MCF 10A (cell line): ENCODE results near the gene LRBA. TPM values are rescaled to one million over a fixed set of nuclear protein-coding genes. Genes with fewer than 3 reads are reported as not detected.

Experiments used
- BruUV-seq: library from RNA; stranded (reverse); fragments of 400-500 nt; replicated peaks from 2 replicates; lab custom pipeline; 2021; lab: Mats Ljungman, UMichigan
- CTCF ChIA-PET: fragments of 300-600 bp; sonication (Branson Sonifier 250); formaldehyde crosslinking; extraction: SDS; loops from one replicate; lab custom pipeline; 2021; ENCODE audit warnings: antibody characterized with exemption, inconsistent platforms; lab: Yijun Ruan, JAX
- POLR2A ChIA-PET: fragments of 300-600, 350-650 bp; sonication (Branson Sonifier 250); formaldehyde crosslinking; extraction: SDS; loops from one replicate; lab custom pipeline; 2020; ENCODE audit warnings: antibody characterized with exemption, inconsistent platforms; lab: Yijun Ruan, JAX
- DNase-seq: peaks from one replicate; pipeline ENCODE4 v3.0.0-alpha.2; 2018; ENCODE audit not compliant: unreplicated experiment
- H3K27ac Mint-ChIP-seq: one replicate; pipeline ENCODE4 v1.8.0; 2022; ENCODE audit warnings: mild to moderate bottlenecking, low read depth, mixed read lengths; ENCODE audit not compliant: unreplicated experiment
- H3K27me3 Mint-ChIP-seq: one replicate; pipeline ENCODE4 v1.8.0; 2022; ENCODE audit warnings: mixed read lengths; ENCODE audit not compliant: insufficient read depth, unreplicated experiment
- H3K36me3 Mint-ChIP-seq: one replicate; pipeline ENCODE4 v1.8.0; 2022; ENCODE audit warnings: mild to moderate bottlenecking, moderate library complexity, mixed read lengths; ENCODE audit not compliant: insufficient read depth, unreplicated experiment
- H3K4me1 Mint-ChIP-seq: one replicate; pipeline ENCODE4 v1.8.0; 2022; ENCODE audit warnings: mixed read lengths; ENCODE audit not compliant: insufficient read depth, unreplicated experiment
- H3K4me3 Mint-ChIP-seq: one replicate; pipeline ENCODE4 v1.8.0; 2022; ENCODE audit warnings: mild to moderate bottlenecking, moderate library complexity, mixed read lengths; ENCODE audit not compliant: unreplicated experiment
- H3K9me3 Mint-ChIP-seq: one replicate; pipeline ENCODE4 v1.8.0; 2022; ENCODE audit warnings: mixed read lengths; ENCODE audit not compliant: unreplicated experiment
- intact Hi-C: fragments of 100-400 bp; cut with micrococcal nuclease; formaldehyde crosslinking; loops from 2 replicates; pipeline ENCODE4 v1.14.1; 2022
- total RNA-seq: library from RNA; stranded (reverse); gene quantifications from 2 replicates; pipeline ENCODE4 v1.2.3, GENCODE V29; 2022
- TF ChIP-seq, protein P1 (sequence below): fragments of 200-600 bp; IDR thresholded peaks from one replicate; pipeline ENCODE4 v1.8.0; 2022; ENCODE audit warnings: antibody characterized with exemption, mild to moderate bottlenecking; ENCODE audit not compliant: unreplicated experiment

The LRBA gene
- total RNA-seq, 1 experiment from 2014 or later, result 64.5 TPM

- POLR2A ChIA-PET, result no interaction called here
- no peaks in the 10 kb centered on the region for H3K9me3 Mint-ChIP-seq
Measured at GRCh38 chr4:150491132-150492049, 523.7 kb downstream of the LRBA start.

DNA sequence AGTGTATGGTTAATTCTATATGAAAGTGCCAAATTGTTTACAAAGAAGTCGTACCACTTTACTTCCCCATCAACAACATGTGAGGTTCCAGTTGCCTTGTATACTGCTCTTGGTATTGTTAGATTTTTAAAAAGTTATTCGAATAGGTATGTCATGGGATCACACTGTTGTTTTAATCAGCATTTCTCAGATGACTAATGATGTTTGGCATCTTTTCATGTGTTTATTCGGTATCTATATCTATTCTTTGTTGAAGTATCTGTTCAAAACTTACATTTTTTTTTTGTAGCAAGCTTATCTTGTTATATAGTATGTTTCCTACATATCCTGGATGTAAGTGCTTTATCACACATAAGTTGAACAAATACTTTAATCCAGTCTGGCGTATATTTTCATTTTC lies 532.5 kb downstream of the LRBA start:
- no peak for DNase-seq
- POLR2A ChIA-PET, result no interaction called here
- no peak overlapping the region for H3K4me3 Mint-ChIP-seq
- BruUV-seq, result no TSS peak
- CTCF ChIA-PET, result no interaction called here
- H3K9me3 Mint-ChIP-seq, result no peaks in the 10 kb centered on the region
- no peak overlapping the region for H3K27ac Mint-ChIP-seq
- intact Hi-C loops, result no loop called here
- no peaks in the 10 kb centered on the region for H3K4me1 Mint-ChIP-seq
- H3K36me3 Mint-ChIP-seq, result peaks cover 4% of the 10 kb centered on the region
- H3K27me3 Mint-ChIP-seq, result no peaks in the 10 kb centered on the region
- TF ChIP-seq, protein P1, sequence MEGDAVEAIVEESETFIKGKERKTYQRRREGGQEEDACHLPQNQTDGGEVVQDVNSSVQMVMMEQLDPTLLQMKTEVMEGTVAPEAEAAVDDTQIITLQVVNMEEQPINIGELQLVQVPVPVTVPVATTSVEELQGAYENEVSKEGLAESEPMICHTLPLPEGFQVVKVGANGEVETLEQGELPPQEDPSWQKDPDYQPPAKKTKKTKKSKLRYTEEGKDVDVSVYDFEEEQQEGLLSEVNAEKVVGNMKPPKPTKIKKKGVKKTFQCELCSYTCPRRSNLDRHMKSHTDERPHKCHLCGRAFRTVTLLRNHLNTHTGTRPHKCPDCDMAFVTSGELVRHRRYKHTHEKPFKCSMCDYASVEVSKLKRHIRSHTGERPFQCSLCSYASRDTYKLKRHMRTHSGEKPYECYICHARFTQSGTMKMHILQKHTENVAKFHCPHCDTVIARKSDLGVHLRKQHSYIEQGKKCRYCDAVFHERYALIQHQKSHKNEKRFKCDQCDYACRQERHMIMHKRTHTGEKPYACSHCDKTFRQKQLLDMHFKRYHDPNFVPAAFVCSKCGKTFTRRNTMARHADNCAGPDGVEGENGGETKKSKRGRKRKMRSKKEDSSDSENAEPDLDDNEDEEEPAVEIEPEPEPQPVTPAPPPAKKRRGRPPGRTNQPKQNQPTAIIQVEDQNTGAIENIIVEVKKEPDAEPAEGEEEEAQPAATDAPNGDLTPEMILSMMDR, result no peak

More at GRCh38 chr4:150491132-150492049, 523.7 kb downstream of the LRBA start:
- CTCF ChIA-PET, result no interaction called here
- TF ChIP-seq, protein P1, result no peak
- intact Hi-C loops, result no loop called here
- Mint-ChIP-seq H3K27ac (no peak overlapping the region), H3K4me1 (no peaks in the 10 kb centered on the region), H3K4me3 (no peak overlapping the region), H3K36me3 (no peaks in the 10 kb centered on the region), H3K27me3 (no peaks in the 10 kb centered on the region)
- DNase-seq, result no peak
- no TSS peak for BruUV-seq

DNA sequence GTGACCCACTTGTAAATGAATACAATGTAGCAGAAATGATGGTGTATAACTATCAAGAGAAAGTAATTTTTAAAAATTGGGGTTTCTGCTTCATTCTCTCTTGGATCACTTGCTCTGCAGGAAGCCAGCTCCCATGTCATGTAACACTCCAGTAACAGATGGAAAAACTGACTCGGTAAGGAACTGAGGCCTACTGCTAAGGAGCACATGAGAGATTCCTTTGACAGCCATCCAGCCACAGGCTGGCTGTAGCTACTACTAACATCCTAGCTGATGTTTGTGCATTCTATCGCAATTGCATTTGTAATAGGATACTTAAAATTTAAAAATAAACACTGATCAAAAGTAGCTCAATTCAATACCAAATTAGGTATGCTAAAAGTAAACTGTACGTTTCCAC lies 535.4 kb downstream of the LRBA start:
- H3K9me3 Mint-ChIP-seq, result no peaks in the 10 kb centered on the region
- H3K36me3 Mint-ChIP-seq, result peaks cover 15% of the 10 kb centered on the region
- intact Hi-C loops, result no loop called here
- H3K27me3 Mint-ChIP-seq, result no peaks in the 10 kb centered on the region
- no peak overlapping the region for H3K27ac Mint-ChIP-seq
- TF ChIP-seq, protein P1, result no peak
- no peaks in the 10 kb centered on the region for H3K4me1 Mint-ChIP-seq
- H3K4me3 Mint-ChIP-seq, result no peak overlapping the region
- no peak for DNase-seq
- POLR2A ChIA-PET, result no interaction called here
- BruUV-seq, result no TSS peak
- CTCF ChIA-PET, result interaction anchor here (1.4 kb wide), 1 partner anchor 13 kb away, joined by 4 read pairs; no protein-coding TSS in a partner anchor

DNA sequence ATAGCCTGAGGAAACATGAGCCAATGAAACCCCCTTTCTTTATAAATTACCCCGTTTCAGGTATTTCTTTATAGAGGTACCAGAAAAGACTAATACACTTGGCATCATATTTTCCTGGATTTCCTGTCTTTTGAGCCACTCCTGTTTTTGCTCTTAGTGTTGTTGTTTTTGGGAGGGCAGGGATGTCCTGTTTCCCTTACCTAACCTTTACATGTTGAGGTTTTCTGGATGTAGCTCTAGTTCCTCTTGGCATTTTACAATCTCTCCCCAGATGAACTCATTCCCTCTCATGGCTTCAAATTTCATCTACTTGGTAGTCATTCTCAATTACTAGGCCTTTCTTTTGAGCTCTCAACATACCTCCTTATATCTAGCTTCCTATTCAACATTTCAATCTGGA lies 537.2 kb downstream of the LRBA start:
- DNase-seq, result no peak
- POLR2A ChIA-PET, result no interaction called here
- BruUV-seq, result no TSS peak
- peaks cover 15% of the 10 kb centered on the region for H3K36me3 Mint-ChIP-seq
- no peaks in the 10 kb centered on the region for H3K27me3 Mint-ChIP-seq
- TF ChIP-seq, protein P1, result no peak
- H3K4me3 Mint-ChIP-seq, result no peak overlapping the region
- intact Hi-C loops, result no loop called here
- no peaks in the 10 kb centered on the region for H3K9me3 Mint-ChIP-seq
- H3K27ac Mint-ChIP-seq, result no peak overlapping the region
- no peaks in the 10 kb centered on the region for H3K4me1 Mint-ChIP-seq
- CTCF ChIA-PET, result no interaction called here
